CD4-positive, alpha-beta T cell treated with Interleukin-1 beta for 1 hour (primary cell): ENCODE results near the gene ARMC7.
"Not testable (repeated sequence)": the region's sequence is repeated elsewhere in the genome, so short reads cannot be mapped to it uniquely, and the experiment has no call there.

Experiments
- DNase-seq, 2 donors: peaks; one replicate each; pipeline ENCODE4 v3.0.0-alpha.2; 2020 to 2022

Gene ARMC7

DNA sequence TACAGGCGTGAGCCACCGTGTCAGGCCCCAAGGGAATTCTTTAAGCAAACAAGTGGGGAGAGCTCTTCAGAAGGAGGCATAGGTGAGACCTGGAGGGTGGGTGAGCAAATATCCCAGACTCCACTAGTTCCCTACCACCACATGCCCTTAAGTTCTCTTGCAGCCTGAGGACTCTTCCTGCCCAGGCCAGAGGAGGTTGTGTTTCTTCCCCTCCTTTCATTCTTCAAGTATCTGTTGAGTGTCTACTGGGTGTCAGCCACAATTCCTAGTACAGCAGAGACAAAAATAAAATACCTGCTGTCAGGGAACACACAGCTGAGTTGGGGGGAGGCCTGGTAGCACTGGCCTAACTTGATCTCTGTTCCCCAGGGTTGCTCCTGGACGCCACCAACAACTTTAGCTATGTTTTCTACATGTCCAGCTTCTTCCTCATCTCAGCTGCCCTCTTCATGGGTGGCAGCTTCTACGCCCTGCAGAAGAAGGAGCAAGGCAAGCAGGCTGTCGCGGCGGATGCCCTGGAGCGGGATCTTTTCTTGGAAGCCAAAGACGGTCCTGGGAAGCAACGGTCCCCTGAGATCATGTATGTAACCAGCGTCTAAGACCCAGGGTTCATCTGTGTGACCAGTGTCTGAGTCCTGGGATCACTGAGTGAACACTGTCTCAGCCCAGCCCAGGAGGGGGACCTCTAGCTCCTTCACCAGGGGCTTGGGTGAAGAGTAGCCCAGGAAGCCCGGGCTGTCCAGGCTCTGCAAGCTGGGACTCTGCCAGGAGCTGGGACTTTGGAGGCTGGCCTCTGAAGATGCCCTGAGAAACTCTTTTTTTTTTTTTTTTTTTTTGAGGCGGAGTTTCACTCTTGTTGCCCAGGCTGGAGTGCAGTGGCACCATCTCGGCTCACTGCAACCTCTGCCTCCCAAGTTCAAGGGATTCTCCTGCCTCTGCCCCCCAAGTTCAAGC lies 5.9 kb upstream of the ARMC7 start:
- no peak for DNase-seq

DNA sequence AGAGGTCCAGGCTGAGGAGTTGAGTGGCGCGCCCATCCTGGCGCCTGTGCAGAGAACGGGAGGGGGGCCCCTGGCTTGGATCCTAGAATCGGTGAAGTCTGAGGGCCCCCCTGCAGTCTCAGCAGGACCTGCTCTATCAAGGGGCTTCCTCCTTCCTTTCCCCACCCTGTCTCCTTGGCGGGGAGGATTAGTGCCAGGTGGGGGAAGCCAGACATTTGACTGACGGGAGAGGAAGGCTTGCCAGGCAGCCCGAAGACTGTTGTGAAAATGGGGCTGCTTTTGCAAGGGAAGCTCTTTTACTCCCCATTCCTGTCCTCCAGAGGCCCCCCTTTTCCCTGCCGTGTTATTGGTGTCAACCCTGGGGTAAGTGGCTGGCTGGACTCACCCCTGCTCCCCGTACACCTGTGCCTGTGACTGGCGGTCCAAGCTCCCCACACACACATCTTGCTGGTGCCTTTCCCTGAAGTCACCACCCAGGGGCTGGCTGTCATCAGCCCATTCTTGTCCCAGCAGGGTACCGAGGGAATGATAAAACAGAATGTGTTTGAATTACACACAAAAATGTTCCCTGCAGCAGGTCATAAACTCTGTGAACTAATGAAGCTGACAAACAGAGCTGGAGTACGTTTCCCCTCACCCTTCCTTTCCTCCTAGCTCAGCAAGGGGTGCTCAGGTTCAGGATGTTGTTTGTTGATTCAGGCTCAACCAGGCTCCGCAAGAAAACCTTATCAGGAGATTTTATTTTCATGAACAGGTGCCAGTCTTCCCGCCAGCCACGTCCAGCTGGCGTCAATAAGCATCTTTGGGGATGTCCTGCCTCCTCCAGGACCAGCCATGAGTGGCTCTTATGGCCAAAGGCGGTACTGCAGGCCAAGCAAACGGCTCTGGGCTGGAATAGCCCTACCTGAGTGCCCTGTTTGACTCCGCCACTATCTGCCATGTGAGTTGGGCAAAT lies 4.4 kb upstream of the ARMC7 start:
- DNase-seq = no peak

GRCh38 chr17:75108193-75108592 lies 1.6 kb upstream of the ARMC7 start:
- no peak for DNase-seq

GRCh38 chr17:75109046-75109406 lies 743 bp upstream of the ARMC7 start:
- DNase-seq = no peak

DNA sequence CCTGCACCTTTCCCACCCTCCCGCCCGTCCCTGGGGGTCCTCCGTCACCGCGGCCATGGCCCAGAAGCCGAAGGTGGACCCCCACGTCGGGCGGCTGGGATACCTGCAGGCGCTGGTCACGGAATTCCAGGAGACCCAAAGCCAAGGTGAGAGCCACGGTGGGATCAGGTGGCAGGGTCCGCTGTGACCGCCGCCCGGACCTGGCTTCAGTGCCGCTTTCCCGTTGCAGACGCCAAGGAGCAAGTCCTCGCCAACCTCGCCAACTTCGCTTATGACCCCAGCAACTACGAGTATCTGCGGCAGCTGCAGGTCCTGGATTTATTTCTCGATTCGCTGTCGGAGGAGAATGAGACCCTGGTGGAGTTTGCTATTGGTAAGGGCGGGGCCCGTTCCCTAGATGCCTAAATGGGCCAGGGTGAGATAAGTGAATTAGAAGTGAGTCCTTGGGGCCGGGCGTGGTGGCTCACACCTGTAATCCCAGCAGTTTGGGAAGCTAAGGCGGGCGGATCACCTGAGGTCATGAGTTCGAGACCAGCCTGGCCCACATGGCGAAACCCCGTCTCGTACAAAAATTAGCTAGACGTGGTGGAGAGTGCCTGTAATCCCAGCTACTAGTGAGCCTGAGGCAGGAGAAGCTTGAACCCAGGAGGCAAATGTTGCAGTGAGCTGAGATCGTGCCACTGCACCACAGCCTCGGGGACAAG lies 617 bp downstream of the ARMC7 start:
- no peak for DNase-seq

- no peak for DNase-seq
These were observed 2.1 kb downstream of the ARMC7 start for GRCh38 chr17:75111777-75112335.

DNA sequence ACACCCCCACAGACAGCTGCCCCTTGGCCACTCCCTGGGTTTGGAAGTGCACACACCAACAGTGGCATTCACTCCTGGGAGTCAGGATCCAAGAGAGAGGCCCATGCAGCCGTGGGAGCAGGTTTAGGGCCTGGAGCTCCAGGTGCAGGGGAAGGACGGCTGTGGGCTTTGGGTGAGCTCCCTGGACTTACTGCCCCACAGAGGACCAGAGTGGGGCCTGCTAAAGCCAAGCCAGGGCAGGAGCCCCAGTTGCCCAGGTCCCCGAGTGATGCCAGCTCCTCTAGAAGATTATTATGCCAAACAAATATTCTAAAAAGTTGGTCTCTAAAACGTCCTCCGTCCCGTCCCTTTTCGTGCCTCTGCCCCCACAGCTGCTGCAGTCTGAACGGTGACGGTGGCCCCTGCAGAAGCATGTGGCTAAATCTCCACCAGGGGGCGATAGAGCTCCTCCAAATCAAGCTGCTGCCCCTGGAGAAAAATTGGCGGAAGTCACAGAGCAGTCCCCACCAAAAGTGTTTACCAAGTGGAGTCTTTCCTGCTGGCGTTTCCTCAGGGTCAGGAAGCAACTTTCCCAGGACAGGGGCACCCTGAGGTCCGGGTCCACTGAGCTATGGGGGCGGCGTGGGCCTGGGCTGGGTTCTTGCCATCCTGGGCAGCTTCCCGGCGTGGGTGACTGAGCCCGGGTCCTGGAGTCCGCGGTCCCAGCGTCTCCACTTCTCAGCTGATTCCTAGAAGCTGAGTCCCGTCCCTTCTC lies 4.2 kb downstream of the ARMC7 start:
- peak; percentile 88 to 91 for DNase-seq

- DNase-seq = no peak
These were observed 5.0 kb downstream of the ARMC7 start for GRCh38 chr17:75114552-75115314.

GRCh38 chr17:75115555-75115954 lies 5.8 kb downstream of the ARMC7 start:
- DNase-seq = no peak

GRCh38 chr17:75116737-75117136 lies 7.0 kb downstream of the ARMC7 start:
- no peak for DNase-seq

- no peak for DNase-seq
These were observed 8.5 kb downstream of the ARMC7 start for GRCh38 chr17:75118307-75118706.

DNA sequence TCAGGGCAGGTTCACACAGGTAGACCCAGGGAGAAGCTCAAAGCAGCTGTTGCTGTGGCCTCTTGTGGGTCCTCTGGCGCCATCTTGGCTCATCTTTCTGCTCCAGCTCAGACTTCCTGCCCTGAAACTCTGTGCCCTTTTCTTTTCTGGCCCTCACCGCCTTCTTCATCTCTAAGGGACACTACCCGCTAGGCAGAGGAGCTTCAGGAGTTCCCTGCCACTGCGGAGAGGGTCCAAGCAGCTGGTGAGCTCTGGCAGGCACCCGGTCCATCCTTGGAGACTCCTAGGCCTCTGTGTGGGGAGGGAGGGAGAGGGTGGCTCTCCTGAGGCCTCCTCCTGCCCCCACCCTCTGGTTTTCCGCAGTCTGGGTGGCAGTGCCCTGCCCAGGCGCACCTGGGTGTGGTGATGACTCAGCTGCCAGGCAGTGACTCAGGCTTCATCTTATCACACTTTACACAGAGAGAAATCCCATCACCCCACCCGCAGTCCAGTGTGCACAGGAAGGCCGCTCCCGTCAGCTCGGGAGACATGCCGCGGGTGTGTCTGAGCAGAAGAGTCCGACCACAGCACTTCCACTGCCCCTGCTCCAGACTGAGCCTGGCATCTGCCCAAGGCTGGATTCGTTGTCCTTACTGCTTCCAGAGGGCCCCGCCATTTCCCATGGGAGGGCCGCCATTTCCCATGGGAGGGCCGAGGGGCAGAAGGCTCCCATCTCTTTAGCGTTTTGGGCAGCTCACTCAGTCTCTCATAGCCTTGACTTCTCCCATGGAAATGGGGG lies 14.5 kb downstream of the ARMC7 start:
- peak; percentile 31 to 50 for DNase-seq

GRCh38 chr17:75124819-75125162 lies 15.0 kb downstream of the ARMC7 start:
- DNase-seq = no peak

DNA sequence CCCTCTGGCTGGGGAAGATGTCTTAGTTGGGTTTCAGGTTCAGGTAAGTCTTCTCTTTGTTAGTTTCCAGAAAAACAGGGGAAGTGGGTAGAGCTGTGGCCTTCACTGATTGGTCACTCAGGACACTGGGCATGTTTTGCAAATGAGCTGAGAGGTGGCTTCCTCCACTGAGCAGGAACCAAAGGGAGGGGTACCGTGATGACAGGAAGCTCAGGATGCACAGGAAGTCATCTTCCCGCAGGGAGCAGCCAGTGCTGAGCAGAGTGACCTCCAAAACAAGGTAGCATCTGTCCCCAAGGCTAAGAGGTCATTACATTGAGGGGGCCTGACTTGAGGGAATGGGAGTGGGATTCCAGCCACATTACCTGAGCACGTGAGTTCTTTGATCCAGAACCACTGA lies 16.2 kb downstream of the ARMC7 start:
- no peak for DNase-seq

DNA sequence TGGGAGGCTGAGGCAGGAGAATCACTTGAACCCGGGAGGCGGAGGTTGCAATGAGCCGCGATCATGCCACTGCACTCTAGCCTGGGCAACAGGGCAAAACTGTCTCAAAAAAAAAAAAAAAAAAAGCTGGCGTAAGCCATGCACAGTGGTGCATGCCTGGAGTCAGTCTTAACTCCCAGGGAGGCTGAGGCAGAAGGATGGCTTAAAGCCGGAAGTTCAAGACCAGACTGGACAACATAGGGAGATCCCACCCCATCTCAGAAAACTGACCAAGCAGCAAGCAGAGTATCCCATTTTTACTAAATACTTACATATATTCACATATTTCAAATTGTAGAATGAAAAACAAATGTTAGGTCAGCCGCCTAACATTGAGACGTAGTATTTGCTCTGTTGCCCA lies 17.2 kb downstream of the ARMC7 start:
- no peak for DNase-seq

DNA sequence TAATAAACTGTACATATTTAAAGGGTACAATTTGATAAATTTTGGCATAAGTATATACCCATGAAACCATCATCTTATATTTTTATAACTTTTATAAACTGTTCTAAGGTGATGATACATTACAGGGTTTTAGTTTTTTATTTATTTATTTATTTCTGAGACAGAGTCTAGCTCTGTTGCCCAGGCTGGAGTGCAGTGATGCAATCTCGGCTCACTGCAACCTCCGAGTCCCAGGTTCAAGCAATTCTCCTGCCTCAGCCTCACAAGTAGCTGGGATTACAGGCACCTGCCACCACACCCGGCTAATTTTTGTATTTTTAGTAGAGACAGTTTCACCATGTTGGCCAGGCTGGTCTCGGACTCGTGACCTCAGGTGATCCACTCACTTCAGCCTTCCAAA lies 18.2 kb downstream of the ARMC7 start:
- not testable (repeated sequence) for DNase-seq

DNA sequence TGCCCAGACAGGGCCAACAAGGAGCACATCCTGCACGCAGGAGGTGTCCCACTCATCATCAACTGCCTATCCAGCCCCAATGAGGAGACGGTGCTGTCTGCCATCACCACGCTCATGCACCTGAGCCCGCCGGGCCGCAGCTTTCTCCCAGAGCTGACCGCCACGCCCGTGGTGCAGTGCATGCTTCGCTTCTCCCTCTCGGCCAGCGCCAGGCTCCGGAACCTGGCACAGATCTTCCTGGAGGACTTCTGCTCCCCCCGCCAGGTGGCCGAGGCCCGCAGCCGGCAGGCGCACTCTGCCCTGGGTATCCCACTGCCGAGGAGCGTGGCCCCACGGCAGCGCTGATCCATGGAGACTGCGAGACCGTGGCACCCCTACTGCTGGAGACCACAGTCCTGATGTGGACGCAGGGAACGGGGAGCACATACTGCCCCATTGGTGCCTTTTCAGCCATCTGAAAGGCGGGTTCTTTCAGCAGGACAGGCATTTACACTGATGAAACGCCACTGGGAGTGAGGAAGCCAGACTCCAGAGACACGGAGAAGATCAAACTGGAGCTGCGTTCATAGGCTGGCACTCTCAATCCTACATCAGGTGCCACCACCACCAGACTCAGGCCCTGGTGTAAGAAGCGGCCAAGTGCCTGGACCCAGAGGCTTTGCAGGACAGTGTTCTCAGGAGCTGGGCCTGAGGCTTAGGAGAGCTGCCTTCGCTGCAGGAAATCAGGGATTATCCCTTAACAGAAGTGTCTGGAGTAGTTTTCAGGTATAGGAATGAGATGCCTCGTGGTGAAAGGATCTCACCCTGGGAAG lies 19.1 kb downstream of the ARMC7 start:
- DNase-seq = no peak

- no peak for DNase-seq
These were observed 19.8 kb downstream of the ARMC7 start for GRCh38 chr17:75129576-75129975.

- DNase-seq = no peak
These were observed 20.4 kb downstream of the ARMC7 start for GRCh38 chr17:75130059-75130631.
